Measurements from ENCODE around the gene SEMA3E. TPM values are rescaled to one million over a fixed set of nuclear protein-coding genes. Genes with fewer than 3 reads are reported as not detected.

SEMA3E gene
- polyA plus RNA-seq, 1 of the 3 experiments (the other 2 are of a cell fraction) = under 0.01 TPM

- H3K4me3 ChIP-seq (ENCODE audit: low read depth in 2 of 2, low read length in 1 of 2) = no peak overlapping the region
- POLR2A ChIA-PET = no interaction called here
- H2AFZ ChIP-seq (ENCODE audit: low read depth) = no peak overlapping the region
- no peaks in the 10 kb centered on the region for H3K9me3 ChIP-seq
- CTCF ChIA-PET = no interaction called here
- no peak for TF ChIP-seq FOSL2 (IDR thresholded peaks at IDR 0.05; ENCODE audit: borderline replicate concordance, low read depth)
- no peak for TF ChIP-seq USF1 (IDR thresholded peaks at IDR 0.05; ENCODE audit: borderline replicate concordance, low read depth)
- TF ChIP-seq RAD21 (IDR thresholded peaks at IDR 0.05; ENCODE audit: low read length) = no peak
- no peak for TF ChIP-seq TEAD4 (IDR thresholded peaks at IDR 0.05; ENCODE audit: borderline replicate concordance, insufficient read depth)
- TF ChIP-seq REST (IDR thresholded peaks at IDR 0.05; ENCODE audit: low read depth, low read length) = no peak
- TF ChIP-seq RXRA (IDR thresholded peaks at IDR 0.05; ENCODE audit: borderline replicate concordance, low read depth) = no peak
- no peak for TF ChIP-seq MXI1 (IDR thresholded peaks at IDR 0.05; ENCODE audit: low read depth, low read length)
- TF ChIP-seq RCOR1 (IDR thresholded peaks at IDR 0.05; ENCODE audit: low read length) = no peak
- TF ChIP-seq GABPA (IDR thresholded peaks at IDR 0.05; ENCODE audit: low read depth) = no peak
- no peak for TF ChIP-seq ELF1 (IDR thresholded peaks at IDR 0.05)
- no peak for TF ChIP-seq MEF2A (IDR thresholded peaks at IDR 0.05; ENCODE audit: borderline replicate concordance, low read depth)
- no peak for TF ChIP-seq FOXM1 (IDR thresholded peaks at IDR 0.05; ENCODE audit: low read depth)
- TF ChIP-seq SMC3 (IDR thresholded peaks at IDR 0.05; ENCODE audit: low read depth, low read length) = no peak
- H3K4me1 ChIP-seq (ENCODE audit: control insufficient read depth in 1 of 2, insufficient read depth in 2 of 2, low read depth in 1 of 2, low read length in 1 of 2) = no peaks in the 10 kb centered on the region
- no peaks in the 10 kb centered on the region for H3K36me3 ChIP-seq (replicated peaks in 1 of 2; ENCODE audit: control insufficient read depth in 1 of 2, insufficient read depth in 2 of 2, low read length in 1 of 2)
- H3F3A ChIP-seq (replicated peaks; ENCODE audit: insufficient read depth) = no peaks in the 10 kb centered on the region
- no peaks in the 10 kb centered on the region for H3K27me3 ChIP-seq (ENCODE audit: insufficient read depth)
- no peak overlapping the region for H3K27ac ChIP-seq (ENCODE audit: low read depth in 2 of 2, low read length in 1 of 2)
- DNase-seq = no peak
- H3K4me2 ChIP-seq = no peak overlapping the region
- no peak overlapping the region for H3K9ac ChIP-seq
- no peaks in the 10 kb centered on the region for H3K9me2 ChIP-seq
- no peaks in the 10 kb centered on the region for H4K20me1 ChIP-seq (ENCODE audit: insufficient read depth)
- 85% methylated on average over 2 of the region's 2 CpGs for WGBS (ENCODE audit: low lambda C conversion rate)
- H3K79me2 ChIP-seq (ENCODE audit: insufficient read depth) = no peaks in the 10 kb centered on the region
Observed at GRCh38 chr7:83502636-83503035, 146.3 kb downstream of the SEMA3E start.

GRCh38 chr7:83494683-83495082 is 154.3 kb downstream of the SEMA3E start:
- TF ChIP-seq REST (IDR thresholded peaks at IDR 0.05; ENCODE audit: low read depth, low read length) (no peak), FOSL2 (IDR thresholded peaks at IDR 0.05; ENCODE audit: borderline replicate concordance, low read depth) (no peak), NFIC (IDR thresholded peaks at IDR 0.05; ENCODE audit: borderline replicate concordance) (no peak), RCOR1 (IDR thresholded peaks at IDR 0.05; ENCODE audit: low read length) (no peak), TCF12 (IDR thresholded peaks at IDR 0.05) (no peak), MAX (IDR thresholded peaks at IDR 0.05; ENCODE audit: low read depth) (no peak), POLR2AphosphoS5 (IDR thresholded peaks at IDR 0.05; ENCODE audit: low read depth, low read length) (no peak)
- H3K36me3 ChIP-seq (replicated peaks in 1 of 2; ENCODE audit: control insufficient read depth in 1 of 2, insufficient read depth in 2 of 2, low read length in 1 of 2) = no peaks in the 10 kb centered on the region
- no peaks in the 10 kb centered on the region for H4K20me1 ChIP-seq (ENCODE audit: insufficient read depth)
- WGBS (ENCODE audit: low lambda C conversion rate) = 93% methylated on average over 2 of the region's 2 CpGs
- H3K9me2 ChIP-seq = no peaks in the 10 kb centered on the region
- H3K4me3 ChIP-seq (ENCODE audit: low read depth in 2 of 2, low read length in 1 of 2) = no peak overlapping the region
- no peak overlapping the region for H3K9ac ChIP-seq
- H3K27ac ChIP-seq (ENCODE audit: low read depth in 2 of 2, low read length in 1 of 2) = no peak overlapping the region
- ChIA-PET CTCF (interaction anchor here (0.9 kb wide), 1 partner anchor 19 kb away, joined by 3 read pairs; no protein-coding TSS in a partner anchor), POLR2A (no interaction called here)
- no peaks in the 10 kb centered on the region for H3K4me1 ChIP-seq (ENCODE audit: control insufficient read depth in 1 of 2, insufficient read depth in 2 of 2, low read depth in 1 of 2, low read length in 1 of 2)
- H3K27me3 ChIP-seq (ENCODE audit: insufficient read depth) = no peaks in the 10 kb centered on the region
- no peak overlapping the region for H2AFZ ChIP-seq (ENCODE audit: low read depth)
- no peaks in the 10 kb centered on the region for H3F3A ChIP-seq (replicated peaks; ENCODE audit: insufficient read depth)
- no peaks in the 10 kb centered on the region for H3K9me3 ChIP-seq
- H3K4me2 ChIP-seq = no peak overlapping the region
- DNase-seq = no peak
- H3K79me2 ChIP-seq (ENCODE audit: insufficient read depth) = no peaks in the 10 kb centered on the region

Measured in SK-N-SH (cell line).